ENCODE measurements around the gene LCE1E. TPM values are rescaled to one million over a fixed set of nuclear protein-coding genes. Genes with fewer than 3 reads are reported as not detected.

Gene LCE1E
- total RNA-seq, 1 experiment from 2014 or later = not detected

GRCh38 chr1:152801333-152801732 lies 15.3 kb downstream of the LCE1E start (continued):
- no peak for TF ChIP-seq EZH2phosphoT487 (IDR thresholded peaks at IDR 0.05; ENCODE audit: borderline replicate concordance)
- no peak for TF ChIP-seq TCF7L2 (IDR thresholded peaks at IDR 0.05; ENCODE audit: borderline replicate concordance, extremely low read depth, insufficient read depth, insufficient read length)
- no peak for TF ChIP-seq MAX (IDR thresholded peaks at IDR 0.05)
- TF ChIP-seq CBX3 (IDR thresholded peaks at IDR 0.05; ENCODE audit: low read depth) = no peak
- no peak for TF ChIP-seq RAD21 (IDR thresholded peaks at IDR 0.05; ENCODE audit: low read depth)
- no peak for TF ChIP-seq JUND (IDR thresholded peaks at IDR 0.05)
- no peak for TF ChIP-seq FOSL1 (IDR thresholded peaks at IDR 0.05; ENCODE audit: low read depth)
- TF ChIP-seq ELF1 (IDR thresholded peaks at IDR 0.05; ENCODE audit: borderline replicate concordance, low read depth) = no peak

GRCh38 chr1:152806576-152806975 lies 20.5 kb downstream of the LCE1E start, which contains the start of gene LCE1C:
Gene LCE1C (minus strand): TSS chr1:152806651. CDS start chr1:152805478, 1,173 bp downstream.
- Histone ChIP-seq H3K4me2 (ENCODE audit: low read length) (no peak within 1 kb of the TSS), H3K36me3 (ENCODE audit: control insufficient read depth in 1 of 2, insufficient read depth in 2 of 2, low read length in 2 of 2) (no peaks in the 10 kb centered on the region), H3K9ac (ENCODE audit: low read length) (no peak within 1 kb of the TSS), H3K9me2 (ENCODE audit: insufficient read depth) (no peaks in the 10 kb centered on the region), H3K4me3 (replicated peaks in 1 of 2; ENCODE audit: low read depth in 1 of 2, low read length in 2 of 2) (no peak within 1 kb of the TSS), H4K20me1 (ENCODE audit: insufficient read depth) (no peaks in the 10 kb centered on the region), H3K27ac (ENCODE audit: low read depth, low read length) (no peak within 1 kb of the TSS), H2AFZ (ENCODE audit: low read depth, low read length, poor library complexity, severe bottlenecking) (no peak within 1 kb of the TSS), H3K27me3 (ENCODE audit: insufficient read depth, low read length) (peaks cover 34% of the 10 kb centered on the region), H3K79me2 (ENCODE audit: insufficient read depth, low read length) (no peaks in the 10 kb centered on the region), H3K4me1 (ENCODE audit: control insufficient read depth in 1 of 2, insufficient read depth in 2 of 2, low read length in 2 of 2) (no peaks in the 10 kb centered on the region), H3K9me3 (ENCODE audit: control insufficient read depth in 1 of 2, insufficient read depth in 1 of 2, low read depth in 1 of 2, low read length in 2 of 2) (no peaks in the 10 kb centered on the region)
- DNase-seq (ENCODE audit: low read depth, low spot score) = no peak
- CTCF ChIA-PET = no interaction called here
- ATAC-seq = no peak
- POLR2A ChIA-PET = no interaction called here
- no TSS peak for BruUV-seq (replicated peaks)
- TF ChIP-seq YY1 (IDR thresholded peaks at IDR 0.05; ENCODE audit: extremely low read depth, insufficient replicate concordance, low read depth, low read length) (no peak), TCF7L2 (IDR thresholded peaks at IDR 0.05; ENCODE audit: borderline replicate concordance, extremely low read depth, insufficient read depth, insufficient read length) (no peak), POLR2AphosphoS5 (IDR thresholded peaks at IDR 0.05; ENCODE audit: low read depth, low read length) (no peak), MAX (IDR thresholded peaks at IDR 0.05) (no peak), ZBTB33 (IDR thresholded peaks at IDR 0.05; ENCODE audit: extremely low read depth, insufficient replicate concordance, low read length) (no peak), REST (IDR thresholded peaks at IDR 0.05; ENCODE audit: low read depth) (no peak), JUND (IDR thresholded peaks at IDR 0.05) (no peak), ZNF274 (IDR thresholded peaks at IDR 0.05; ENCODE audit: low read depth, low read length) (no peak)
- RAD21 ChIA-PET (ENCODE audit: low non-redundant PET in 1 of 2, low total read pairs in 2 of 2, uncharacterized antibody in 2 of 2, unreplicated experiment in 2 of 2) = no interaction called here
- intact Hi-C loops (cut with micrococcal nuclease) = no loop called here

All from HCT116 (cell line).